ELF-1 (cell line): ENCODE data around the gene SYN1.
"Not testable (repeated sequence)": the region's sequence is repeated elsewhere in the genome, so short reads cannot be mapped to it uniquely, and the experiment has no call there.

Source experiments
- DNase-seq: peaks from one replicate; pipeline ENCODE4 v3.0.0-alpha.2; 2016; ENCODE audit warnings: low read depth, low spot score

The SYN1 gene

DNA sequence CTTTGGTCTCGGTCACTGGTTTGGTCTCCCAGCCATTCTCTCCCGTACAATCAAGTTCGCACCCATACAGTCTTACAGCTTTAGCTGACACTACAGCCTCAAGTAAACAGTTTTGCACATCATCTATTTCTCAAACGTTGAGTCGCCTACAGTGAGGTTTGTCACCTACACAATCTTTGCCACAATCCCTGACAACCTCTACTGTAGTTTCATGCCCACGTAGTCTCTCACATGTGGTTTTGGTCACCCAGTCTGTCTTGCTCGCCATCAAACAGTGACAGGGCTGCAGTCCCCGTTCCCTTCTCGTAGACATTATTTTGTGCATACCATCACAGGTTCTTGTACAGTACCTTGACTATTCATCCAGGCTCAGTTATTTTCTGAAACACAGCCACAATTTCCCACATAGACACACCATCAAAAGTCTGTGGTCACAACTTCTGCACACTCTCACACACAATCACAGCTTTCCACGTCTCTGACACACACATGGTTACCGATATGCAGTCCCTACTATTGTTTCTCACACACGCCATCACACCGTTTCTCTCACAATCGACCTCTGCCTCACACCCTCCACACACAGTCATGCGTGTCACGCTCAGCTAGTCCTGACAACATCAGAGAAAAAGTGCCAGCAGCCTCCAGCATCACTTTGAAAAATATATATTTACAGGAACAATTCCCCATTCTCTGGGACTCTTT, 15.4 kb upstream of the SYN1 start:
- no peak for DNase-seq

DNA sequence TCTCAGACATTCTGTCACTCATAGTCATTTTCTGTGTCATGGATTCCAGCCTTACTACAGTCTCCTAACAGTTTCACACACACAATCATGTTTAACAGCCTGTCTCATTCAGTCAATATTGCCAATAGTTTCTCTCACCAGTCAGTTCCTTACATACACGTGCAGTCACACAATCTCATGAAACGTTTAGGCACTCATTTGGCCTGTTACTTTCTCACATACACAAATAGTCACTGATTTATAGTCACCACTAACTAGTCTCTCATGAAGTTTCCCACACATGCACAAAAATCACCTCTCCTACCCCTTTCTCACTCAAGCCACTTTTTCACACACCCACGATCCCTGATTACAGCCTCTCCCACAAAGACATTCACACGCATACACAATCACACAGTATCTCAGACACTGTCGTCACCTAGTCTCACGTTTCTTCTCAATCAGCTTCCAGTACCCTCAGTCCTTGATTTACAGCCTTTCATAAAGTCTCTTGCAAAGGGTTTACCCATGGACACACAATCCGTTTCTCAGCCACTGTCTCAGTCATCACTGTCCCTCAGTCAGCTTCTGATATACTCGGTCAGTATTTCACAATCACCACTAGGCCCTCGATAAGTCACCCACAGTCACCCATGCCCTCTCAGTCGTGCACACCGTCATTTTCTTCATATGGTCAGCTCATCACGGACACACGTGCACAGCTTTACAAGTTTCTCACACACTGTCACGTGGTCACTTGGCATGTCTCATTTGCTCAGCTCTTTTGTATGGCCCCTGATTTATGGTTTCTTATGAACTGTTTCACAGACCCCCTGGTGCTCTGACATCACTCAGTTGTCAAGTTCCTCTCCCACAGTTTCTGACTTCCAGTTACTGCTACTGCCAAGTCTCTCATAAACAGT, 14.3 kb upstream of the SYN1 start:
- no peak for DNase-seq

DNA sequence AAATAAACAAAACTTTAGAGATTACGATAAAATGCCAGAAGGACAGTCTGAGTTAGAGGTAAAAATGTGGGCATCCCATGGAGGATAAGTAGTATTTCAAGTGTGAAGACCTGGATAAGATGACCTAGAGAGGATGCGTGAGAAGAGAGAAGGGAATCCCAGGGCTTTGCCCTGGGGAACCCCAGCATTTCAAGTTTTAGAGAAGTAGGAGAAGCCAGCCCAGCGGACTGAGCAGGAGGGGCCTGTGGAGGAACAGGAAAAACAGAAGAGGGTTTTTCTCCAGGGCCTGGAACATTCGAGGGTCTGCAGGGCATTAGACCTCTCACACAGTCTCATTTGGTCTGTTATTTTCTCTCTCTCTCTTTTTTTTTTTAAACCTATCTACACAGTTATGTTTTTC, 13.0 kb upstream of the SYN1 start:
- DNase-seq = no peak

DNA sequence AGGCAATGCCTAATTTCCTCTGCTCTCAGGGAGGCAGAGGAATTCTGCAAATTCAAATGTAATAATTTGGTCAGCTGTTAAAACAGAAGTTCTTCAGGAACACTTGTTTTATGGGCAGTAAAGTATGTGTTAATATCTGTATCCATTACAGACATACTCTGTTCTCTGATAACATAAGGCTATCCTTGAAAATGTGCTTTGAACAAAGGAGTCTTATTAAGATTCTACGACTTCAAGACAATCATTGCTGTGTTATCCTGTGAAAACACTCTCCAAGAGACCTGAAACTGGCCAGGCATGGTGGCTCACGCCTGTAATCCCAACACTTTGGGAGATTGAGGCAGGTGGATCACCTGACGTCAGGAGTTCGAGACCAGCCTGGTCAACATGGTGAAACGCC, 12.0 kb upstream of the SYN1 start:
- DNase-seq = no peak

DNA sequence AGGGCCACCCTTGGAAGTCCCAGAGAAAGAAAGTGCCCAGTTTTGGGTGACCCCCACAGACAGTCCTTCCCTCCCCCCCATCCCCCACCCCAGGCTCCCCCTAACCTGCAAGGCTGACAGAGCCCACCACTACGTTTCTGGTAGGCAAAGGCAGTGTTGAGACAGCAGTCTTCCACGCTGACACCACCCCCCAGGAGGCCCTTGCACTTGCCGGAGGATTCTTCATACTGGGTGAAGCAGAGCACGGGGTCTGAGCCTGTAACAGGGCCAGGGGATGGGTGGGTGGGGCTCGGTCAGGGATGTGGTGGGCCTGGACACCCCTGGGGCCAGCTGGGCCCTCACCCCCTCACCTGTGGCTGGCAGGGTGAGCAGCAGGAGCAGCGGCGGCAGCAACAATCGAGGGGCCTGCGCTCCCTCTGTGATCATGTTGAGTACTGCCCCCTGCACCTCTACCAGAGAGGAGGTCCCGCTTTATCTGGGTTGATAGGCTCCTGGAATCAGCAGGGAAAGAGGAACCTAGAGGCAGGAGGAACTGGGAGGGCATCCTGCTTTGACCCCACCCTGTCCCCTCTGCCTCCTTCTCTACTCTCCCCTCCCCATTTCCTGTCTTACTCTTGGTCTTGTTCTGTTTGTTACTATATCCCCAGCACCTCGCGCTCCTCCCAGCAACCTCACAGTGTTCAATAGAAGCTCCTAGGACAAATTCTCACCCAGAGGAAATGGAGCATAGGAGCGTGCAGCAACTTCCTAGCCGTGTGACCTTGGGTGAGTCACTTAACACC, 10.0 kb upstream of the SYN1 start, which contains the start of gene CFP:
CFP (minus strand) TSS at position 512 of the 782 bp plus-strand sequence; CDS start at position 426, 86 bp downstream.
- no peak for DNase-seq

DNA sequence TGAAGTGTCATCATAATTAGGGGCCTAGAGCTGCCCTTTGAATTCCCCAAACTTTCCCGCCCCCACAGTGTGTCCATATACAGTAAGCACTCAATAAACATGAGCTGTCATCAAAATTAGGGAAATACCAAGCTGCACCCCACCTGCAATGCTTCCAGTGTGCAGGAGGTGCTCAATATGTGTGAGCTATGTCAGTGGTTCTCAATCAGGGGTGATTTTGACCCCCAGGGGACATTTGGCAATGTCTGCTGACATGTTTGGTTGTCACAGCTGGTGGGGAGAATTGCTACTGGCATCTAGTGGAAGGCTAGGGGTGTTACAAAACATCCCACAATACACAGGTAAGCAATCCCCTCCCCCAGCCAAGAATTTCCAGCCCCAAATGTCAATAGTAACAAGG, 9.3 kb upstream of the SYN1 start:
- DNase-seq = peak; percentile 62

DNA sequence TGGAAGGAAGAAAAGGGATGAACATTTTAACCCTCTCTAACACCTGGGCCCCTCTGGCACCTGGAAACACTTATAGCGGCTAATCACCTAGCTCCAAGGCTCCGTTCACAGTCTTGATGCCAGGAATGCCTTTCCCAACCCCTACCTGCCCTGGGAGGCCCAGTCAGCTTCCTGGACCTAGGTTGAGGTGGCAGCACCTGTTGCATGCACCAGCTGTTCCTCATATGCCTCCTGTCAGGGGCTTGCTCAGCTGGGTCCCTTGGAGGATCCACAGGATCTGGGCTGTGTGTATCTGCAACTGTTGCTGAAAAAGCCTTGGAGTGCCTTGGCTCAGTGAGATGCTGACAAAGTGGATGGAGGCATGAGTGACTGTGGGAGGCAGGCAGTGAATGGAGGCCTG, 5.7 kb upstream of the SYN1 start:
- DNase-seq = no peak

DNA sequence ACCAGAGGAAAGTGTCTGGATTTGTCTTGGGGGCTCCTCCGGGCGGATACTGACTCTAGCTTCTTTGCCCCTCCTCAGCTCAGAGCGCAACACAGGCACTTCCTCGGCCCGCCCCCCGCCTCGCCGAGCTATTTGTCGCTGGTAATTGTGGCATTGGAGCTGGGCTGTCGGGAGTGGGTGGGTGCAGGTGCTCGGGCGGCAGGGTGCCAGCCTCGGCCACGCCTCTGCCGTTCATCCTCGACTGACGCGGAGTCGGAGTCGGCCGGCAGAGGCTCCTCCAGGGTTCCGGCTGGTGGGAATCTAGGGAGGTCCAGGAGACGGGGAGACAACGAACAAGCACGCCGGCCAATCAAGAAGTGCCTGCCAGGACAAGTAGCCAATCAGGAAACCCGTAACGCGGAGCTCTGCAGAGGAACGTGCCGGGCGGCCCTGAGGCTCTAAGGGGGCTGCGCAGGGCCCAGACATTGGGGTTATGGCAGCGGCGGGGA, 3.9 kb upstream of the SYN1 start:
- peak; percentile 94 for DNase-seq

DNA sequence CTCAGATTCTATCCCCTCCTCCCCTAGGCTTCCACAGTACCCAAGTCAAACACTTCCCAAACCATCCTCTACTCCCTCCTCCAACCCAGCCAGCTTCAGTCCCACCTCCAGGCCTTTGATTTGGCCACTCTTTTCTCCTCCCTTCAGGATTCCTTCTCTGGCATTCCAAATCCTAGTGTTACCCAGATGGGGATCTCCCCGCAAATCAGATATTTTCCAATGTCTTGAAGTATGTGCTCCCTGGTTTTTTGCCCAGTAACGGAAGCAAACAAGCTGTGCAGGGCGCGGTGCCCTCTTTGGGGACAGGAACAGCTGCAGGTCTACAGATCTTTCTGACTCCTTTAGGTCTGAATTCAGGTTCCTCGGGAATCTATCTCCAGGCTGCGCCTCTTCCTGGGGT, 2.2 kb upstream of the SYN1 start:
- DNase-seq = no peak

DNA sequence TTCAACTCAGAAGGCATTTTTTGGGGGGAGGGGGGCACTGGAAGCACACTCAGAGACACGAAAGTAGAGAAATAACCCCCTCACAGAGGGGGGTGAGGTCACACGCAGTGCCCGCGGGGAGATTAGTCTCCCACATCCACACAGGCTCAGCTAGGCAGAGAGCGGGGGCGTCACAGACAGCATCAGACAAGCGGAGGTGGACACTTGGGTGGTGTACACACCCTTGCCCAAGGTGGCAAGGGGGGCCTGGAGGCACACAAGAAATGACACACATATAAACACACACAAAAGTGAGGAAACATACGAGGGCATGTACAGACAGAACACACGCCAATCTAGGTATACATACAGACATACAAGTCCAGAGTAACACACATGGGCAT, 637 bp upstream of the SYN1 start:
- no peak for DNase-seq

DNA sequence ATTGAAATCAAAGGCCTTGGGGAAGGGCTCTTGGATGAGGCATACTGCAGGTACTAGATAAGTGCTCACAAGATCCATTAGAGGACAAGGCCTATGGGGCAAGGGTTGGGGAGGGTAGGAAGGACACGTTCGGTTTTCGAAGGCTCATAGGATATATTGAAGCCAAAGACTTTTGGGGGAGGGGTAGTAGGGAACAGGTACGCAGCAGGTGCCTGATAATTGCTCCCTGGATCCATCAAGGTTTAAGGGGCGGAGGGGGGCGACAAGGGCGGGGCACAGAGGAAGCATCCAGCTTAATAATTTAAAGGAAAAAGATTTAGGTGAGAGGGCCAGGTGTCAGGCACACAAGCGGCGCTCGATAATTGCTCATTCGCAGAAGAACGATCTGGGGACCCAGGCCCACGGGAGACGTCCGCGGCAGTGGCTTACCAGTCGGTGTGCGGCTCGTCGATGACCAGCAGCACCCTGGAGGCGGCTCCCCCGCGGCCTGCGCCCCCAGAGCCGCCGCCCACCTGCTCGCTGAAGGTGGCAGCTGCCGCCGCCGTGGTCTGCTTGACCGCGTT, 653 bp downstream of the SYN1 start:
- no peak for DNase-seq

DNA sequence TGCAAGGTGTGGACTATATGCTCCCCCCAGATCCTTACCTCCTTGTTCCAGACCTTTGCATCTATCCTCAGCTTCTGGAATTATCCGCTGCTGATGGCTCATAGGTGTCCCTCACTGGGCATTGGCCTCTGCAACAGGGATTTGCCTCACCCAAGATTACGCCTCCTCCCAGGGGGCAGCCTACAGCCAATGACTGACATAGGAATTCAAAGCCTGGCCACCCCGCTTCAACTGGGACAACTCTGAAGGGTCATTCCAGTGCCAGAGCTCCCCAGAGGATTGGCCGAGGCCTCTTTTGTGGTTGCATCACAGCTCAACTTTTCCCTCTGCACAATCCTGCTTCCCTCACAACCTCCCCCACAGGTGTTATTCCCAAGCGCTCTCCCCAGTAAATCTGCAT, 5.0 kb downstream of the SYN1 start:
- no peak for DNase-seq

DNA sequence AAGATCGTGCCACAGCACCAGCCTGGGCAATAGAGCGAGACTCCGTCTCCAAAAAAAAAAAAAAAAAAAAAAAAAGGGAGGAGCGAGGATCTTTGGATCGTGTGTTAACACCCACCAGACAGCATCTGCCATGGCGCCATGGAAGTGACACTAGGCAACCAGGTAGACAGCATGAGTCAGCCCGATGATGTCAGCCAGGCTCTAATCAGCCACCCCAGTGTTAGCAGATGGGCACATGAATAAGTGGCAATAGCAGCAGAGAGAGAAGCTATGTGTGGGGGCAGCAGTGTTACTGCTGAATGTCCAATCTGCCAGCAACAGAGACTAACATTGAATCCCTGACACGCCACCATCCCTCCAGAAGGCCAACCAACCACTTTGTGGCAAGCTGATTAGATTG, 6.6 kb downstream of the SYN1 start:
- no peak for DNase-seq

DNA sequence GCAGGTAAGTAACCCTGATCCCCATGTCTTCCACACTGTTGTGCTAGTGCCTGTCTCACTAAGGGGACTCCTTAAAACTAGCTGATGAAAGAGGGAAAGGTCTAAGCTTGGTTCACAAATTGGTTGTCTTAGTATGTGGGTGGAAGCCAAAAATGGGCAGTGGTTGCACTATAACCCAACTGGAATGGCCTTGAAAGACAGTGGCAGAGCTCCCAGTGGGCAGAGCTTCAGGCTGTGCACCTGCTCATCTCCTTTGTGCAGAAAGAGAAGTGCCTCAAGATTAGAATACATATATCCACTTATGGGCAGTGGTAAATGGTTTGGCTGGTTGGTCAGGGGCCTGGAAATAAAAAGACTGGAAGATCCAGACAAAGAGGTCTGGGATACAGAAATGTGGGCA, 7.2 kb downstream of the SYN1 start:
- no peak for DNase-seq

DNA sequence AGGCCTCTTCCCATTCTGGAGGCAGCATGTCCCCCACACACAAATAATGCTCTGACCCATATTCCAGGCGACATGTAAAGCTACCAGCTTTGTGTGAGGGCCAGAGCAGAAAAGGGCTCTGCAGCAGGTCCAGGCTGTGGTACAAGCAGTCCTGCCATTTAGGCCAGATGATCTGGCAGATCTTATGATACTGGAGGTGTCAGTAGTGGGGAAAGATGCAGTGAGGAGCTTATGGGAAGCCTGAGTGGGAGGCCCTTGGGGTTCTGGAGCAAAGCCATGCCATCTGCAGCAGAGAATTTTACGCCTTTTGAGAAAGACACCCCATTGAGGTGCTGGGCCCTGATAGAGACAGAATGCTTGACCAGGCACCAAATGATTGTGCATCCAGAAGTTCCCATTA, 7.7 kb downstream of the SYN1 start:
- DNase-seq = no peak

DNA sequence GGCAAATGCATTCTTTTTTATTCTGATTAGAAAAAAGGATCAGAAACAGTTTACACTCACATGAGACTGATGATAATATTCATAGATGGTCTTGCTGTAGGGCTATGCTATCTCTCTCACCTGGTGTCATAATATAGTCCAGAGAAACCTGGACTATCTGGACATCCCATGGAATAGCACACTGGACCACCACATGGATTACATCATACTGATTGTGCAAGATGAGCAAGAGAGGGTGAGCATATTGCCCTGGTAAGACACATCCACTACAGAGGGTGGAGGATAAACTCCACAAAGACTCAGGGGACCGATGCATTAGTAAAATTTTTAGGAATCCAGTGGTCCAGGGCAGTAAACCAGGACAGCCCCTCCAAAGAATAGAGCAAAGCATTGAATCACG, 8.2 kb downstream of the SYN1 start:
- no peak for DNase-seq

DNA sequence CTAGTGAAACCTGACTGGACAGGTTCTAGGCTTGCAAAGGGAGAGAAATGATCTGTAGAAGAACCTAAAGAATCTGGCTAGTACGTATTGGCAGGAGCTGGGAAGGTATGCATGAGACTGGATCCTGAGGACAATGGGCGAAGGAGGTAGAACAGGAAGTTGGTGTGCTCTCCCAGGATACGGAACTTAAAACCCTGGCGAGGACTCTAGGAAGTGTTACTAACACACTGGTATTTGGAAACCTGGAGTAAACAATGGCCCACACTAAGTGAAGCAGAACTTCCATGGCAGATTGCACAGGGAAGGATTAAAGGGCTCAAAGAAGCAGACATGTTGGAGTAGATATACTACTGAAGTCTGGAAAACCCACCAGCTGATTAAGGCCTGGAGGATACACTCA, 9.1 kb downstream of the SYN1 start:
- no peak for DNase-seq

DNA sequence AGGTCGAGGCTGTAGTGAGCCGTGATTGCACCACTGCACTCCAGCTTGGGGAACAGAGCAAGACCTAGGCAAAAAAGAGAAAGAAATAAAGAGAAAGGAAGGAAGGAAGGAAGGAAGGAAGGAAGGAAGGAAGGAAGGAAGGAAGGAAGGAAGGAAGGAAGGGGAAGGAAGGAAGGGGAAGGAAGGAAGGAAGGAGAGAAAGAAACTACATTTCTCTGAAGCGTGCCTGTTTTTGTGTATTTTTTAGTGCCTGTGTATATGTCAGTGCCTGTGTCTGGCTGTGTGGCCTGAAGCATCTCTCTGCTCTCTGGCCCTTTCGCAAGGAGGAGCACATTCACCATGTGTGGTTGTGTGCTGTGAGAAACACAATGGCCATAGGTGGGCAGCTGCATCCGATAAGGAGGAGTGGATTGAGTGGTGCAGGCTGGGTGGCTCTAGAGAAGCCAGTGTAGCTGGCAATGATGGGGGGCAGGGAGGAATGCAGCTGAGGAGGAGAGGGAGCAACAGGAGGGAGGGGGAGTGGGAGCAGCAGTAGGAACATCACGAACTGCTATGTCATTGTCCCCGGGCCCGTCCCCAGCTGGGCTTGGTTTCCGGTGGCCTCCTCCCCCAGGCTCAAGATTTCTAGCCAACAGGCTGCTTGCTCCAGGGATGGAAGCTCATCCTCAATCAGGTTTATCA, 11.4 kb downstream of the SYN1 start:
- DNase-seq = peak; percentile 76

DNA sequence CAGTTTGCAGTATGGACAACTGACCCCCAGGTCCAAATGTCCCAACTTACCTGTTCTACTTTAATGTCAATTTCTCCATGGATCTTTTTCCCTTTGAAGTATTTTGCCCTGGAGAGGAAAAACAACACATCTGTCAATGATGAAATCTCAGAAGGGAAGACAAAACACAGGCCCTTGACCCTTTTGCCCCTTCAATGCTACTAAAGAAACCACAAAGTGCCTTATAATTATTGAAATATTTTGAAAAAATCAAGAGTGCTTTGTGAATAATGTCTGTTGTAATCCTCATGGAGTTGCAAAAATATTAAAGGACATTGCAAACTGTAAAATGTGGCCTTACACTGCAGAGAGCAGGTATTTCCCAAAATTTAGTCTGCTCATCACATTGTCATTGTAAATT, 12.6 kb downstream of the SYN1 start:
- no peak for DNase-seq

DNA sequence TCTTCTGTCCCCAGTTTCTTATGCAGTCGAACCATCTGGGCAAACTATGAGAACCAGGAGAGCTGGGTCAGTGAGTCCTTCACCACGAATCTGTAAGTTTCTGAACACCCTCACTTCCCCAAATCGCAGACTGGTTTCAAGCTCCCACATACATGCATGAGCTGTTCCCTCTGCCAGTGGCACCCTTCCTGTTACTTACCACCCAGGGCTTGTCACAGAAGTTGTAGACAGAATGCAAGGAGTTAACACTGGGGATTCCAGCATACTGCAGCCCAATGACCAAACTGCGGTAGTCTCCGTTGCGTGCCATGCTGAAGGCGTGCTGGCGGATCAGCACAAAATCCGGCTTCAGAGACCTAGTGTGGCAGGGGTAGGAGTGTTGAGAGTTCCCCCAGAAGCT, 14.6 kb downstream of the SYN1 start:
- no peak for DNase-seq

DNA sequence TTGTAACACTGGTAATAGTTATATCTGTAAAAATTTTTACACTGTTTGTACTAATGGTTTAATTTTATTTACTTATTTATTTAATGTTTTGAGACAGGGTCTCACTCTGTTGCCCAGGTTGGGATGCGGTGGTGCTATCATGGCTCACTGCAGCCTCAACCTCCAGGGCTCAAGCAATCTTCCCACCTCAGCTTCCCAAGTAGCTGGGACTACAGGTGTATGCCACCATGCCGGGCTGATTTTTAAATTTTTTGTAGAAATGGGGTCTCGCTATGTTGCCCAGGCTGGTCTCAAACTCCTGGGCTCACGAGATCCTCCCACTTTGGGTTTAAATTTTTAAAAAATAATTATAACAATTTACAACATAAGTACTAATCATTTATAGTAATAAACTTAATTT, 16.5 kb downstream of the SYN1 start:
- DNase-seq = not testable (repeated sequence)
